ENCODE data around the gene ASPDH. TPM values are rescaled to one million over a fixed set of nuclear protein-coding genes. Genes with fewer than 3 reads are reported as not detected.

Gene ASPDH
- total and polyA plus RNA-seq, 2 of the 13 experiments (the other 11 are each of a cell fraction or from before 2014, with no cell fraction given), result 2.2 to 3.3 TPM

- Histone ChIP-seq H3K27me3 (ENCODE audit: control insufficient read depth in 1 of 2, insufficient read depth in 2 of 2, low read length in 2 of 2) (peaks cover 1 to 16% of the 10 kb centered on the region in 2 experiments; a peak in 3 of 5 replicates), H3K27ac (ENCODE audit: extremely low read length, insufficient read depth, low read length) (no peak overlapping the region), H4K20me1 (ENCODE audit: insufficient read depth, low read length) (no peaks in the 10 kb centered on the region), H3K79me2 (ENCODE audit: insufficient read depth, low read length) (no peaks in the 10 kb centered on the region), H3K4me1 (ENCODE audit: insufficient read depth, low read length) (peaks cover 13% of the 10 kb centered on the region), H3K36me3 (replicated peaks in 1 of 2; ENCODE audit: control insufficient read depth in 1 of 2, insufficient read depth in 2 of 2, low read length in 2 of 2) (no peaks in the 10 kb centered on the region), H3K9ac (ENCODE audit: insufficient read depth, low read depth, low read length) (no peak overlapping the region), H3K4me2 (ENCODE audit: low read depth, low read length) (peak overlapping the region; percentile 84; the same call in 1 of the 2 replicates), H2AFZ (ENCODE audit: low read length) (no peak overlapping the region), H3K9me3 (ENCODE audit: low read length) (no peaks in the 10 kb centered on the region), H3K4me3 (replicated peaks in 1 of 3; ENCODE audit: insufficient read depth in 1 of 3, low read depth in 2 of 3, low read length in 3 of 3) (peak overlapping the region in 1 of 3 experiments; percentile 62; a peak in 1 of 6 replicates)
- ATAC-seq (no peak; the same call in 2 of the 3 replicates), FAIRE-seq (no peak), DNase-seq (ENCODE audit: low spot score) (no peak)
- BruUV-seq (replicated peaks), result no TSS peak
- no peak for TF ChIP-seq ETV6 (CRISPR knock-in tag; conservative IDR thresholded peaks at IDR 0.05)
- TF ChIP-seq ZNF768 (CRISPR knock-in tag; IDR thresholded peaks at IDR 0.05), result peak; percentile 84; the same call in 1 of the 2 replicates
- in situ Hi-C loops (cut with HindIII; ENCODE audit: extremely low pct_ligation_motif_present, low pct_unique_long_range_greater_than_20kb) (no loop called here), intact Hi-C loops (cut with micrococcal nuclease; ENCODE audit: unreplicated experiment) (no loop called here)
- ChIA-PET CTCF (ENCODE audit: low intra/inter-chr PET ratio, low total read pairs) (interaction anchor here (1.4 kb wide), 1 partner anchor 19 kb away, joined by 9 read pairs; no protein-coding TSS in a partner anchor), POLR2A (no interaction called here)
- WGBS (ENCODE audit: low lambda C conversion rate), result 3% methylated on average over 15 of the region's 20 CpGs
Observed at GRCh38 chr19:50557009-50557613, 43.4 kb upstream of the ASPDH start.

GRCh38 chr19:50556282-50557008 is 42.7 kb upstream of the ASPDH start:
- H3K27ac ChIP-seq (ENCODE audit: extremely low read length, insufficient read depth, low read length), result no peak overlapping the region
- peak overlapping the region; percentile 84 for H3K4me2 ChIP-seq (ENCODE audit: low read depth, low read length)
- H3K9ac ChIP-seq (ENCODE audit: insufficient read depth, low read depth, low read length), result no peak overlapping the region
- TF ChIP-seq CEBPB (IDR thresholded peaks at IDR 0.05; ENCODE audit: borderline replicate concordance, low read depth, low read length) (no peak), MEIS2 (CRISPR knock-in tag; IDR thresholded peaks at IDR 0.05) (no peak), YEATS4 (CRISPR knock-in tag; IDR thresholded peaks at IDR 0.05; ENCODE audit: borderline replicate concordance) (0 out of 2 replicates have a peak, but pooled peaks have one; percentile 27), HMGXB4 (CRISPR knock-in tag; IDR thresholded peaks at IDR 0.05; ENCODE audit: borderline replicate concordance in 1 of 2, low read depth in 1 of 2) (peak; percentile 61 to 78), TEAD3 (CRISPR knock-in tag; optimal IDR thresholded peaks at IDR 0.05; ENCODE audit: borderline replicate concordance) (peak; percentile 14), RXRA (CRISPR knock-in tag; IDR thresholded peaks at IDR 0.05) (peak; percentile 21; the same call in 1 of the 2 replicates), AKAP8 (CRISPR knock-in tag; IDR thresholded peaks at IDR 0.05) (no peak), ZNF547 (CRISPR knock-in tag; IDR thresholded peaks at IDR 0.05) (no peak), XRCC5 (optimal IDR thresholded peaks at IDR 0.05; ENCODE audit: low read length) (peak; percentile 54), STAG1 (CRISPR knock-in tag; IDR thresholded peaks at IDR 0.05) (peak; percentile 37)

More at GRCh38 chr19:50556282-50557008, 42.7 kb upstream of the ASPDH start:
- peak overlapping the region in 2 of 3 experiments; percentile 4 to 62; a peak in 2 of 6 replicates for H3K4me3 ChIP-seq (replicated peaks in 1 of 3; ENCODE audit: insufficient read depth in 1 of 3, low read depth in 2 of 3, low read length in 3 of 3)
- 3% methylated on average over 26 of the region's 39 CpGs for WGBS (ENCODE audit: low lambda C conversion rate)
- intact Hi-C loops (cut with micrococcal nuclease; ENCODE audit: unreplicated experiment) (no loop called here), in situ Hi-C loops (cut with HindIII; ENCODE audit: extremely low pct_ligation_motif_present, low pct_unique_long_range_greater_than_20kb) (no loop called here)
- FAIRE-seq (no peak), DNase-seq (ENCODE audit: low spot score) (peak; percentile 33), ATAC-seq (peak; percentile 84)
- CTCF ChIA-PET (ENCODE audit: low intra/inter-chr PET ratio, low total read pairs), result interaction anchor here (1.4 kb wide), 1 partner anchor 19 kb away, joined by 9 read pairs; no protein-coding TSS in a partner anchor
- H2AFZ ChIP-seq (ENCODE audit: low read length), result no peak overlapping the region
- H4K20me1 ChIP-seq (ENCODE audit: insufficient read depth, low read length), result no peaks in the 10 kb centered on the region
- H3K36me3 ChIP-seq (replicated peaks in 1 of 2; ENCODE audit: control insufficient read depth in 1 of 2, insufficient read depth in 2 of 2, low read length in 2 of 2), result no peaks in the 10 kb centered on the region
- no peaks in the 10 kb centered on the region for H3K79me2 ChIP-seq (ENCODE audit: insufficient read depth, low read length)
- H3K4me1 ChIP-seq (ENCODE audit: insufficient read depth, low read length), result peaks cover 13% of the 10 kb centered on the region
- no peaks in the 10 kb centered on the region for H3K9me3 ChIP-seq (ENCODE audit: low read length)
- POLR2A ChIA-PET, result interaction anchor here (0.7 kb wide), 1 partner anchor 12 kb away, joined by 5 read pairs; no protein-coding TSS in a partner anchor
- peaks cover 1 to 16% of the 10 kb centered on the region in 2 experiments; a peak in 3 of 5 replicates for H3K27me3 ChIP-seq (ENCODE audit: control insufficient read depth in 1 of 2, insufficient read depth in 2 of 2, low read length in 2 of 2)
- no TSS peak for BruUV-seq (replicated peaks)
